HEK293 (cell line): ENCODE results near the gene SUSD2.

Source experiments
- CTCF ChIA-PET: fragments of 350-600 bp; formaldehyde crosslinking; extraction: SDS; loops from one replicate; lab custom pipeline; 2021; ENCODE audit warnings: antibody characterized with exemption; lab: Yijun Ruan, JAX
- POLR2A ChIA-PET: fragments of 300-600 bp; formaldehyde crosslinking; extraction: SDS; loops from one replicate; lab custom pipeline; 2020; ENCODE audit warnings: antibody characterized with exemption, inconsistent platforms; lab: Yijun Ruan, JAX
- H3K27ac ChIP-seq: fragments of 200-500 bp; sonication (Bioruptor generic); 2 replicates; pipeline ENCODE4 v1.5.1; 2014; ENCODE audit warnings: low read depth, low read length, control low read depth, inconsistent platforms; ENCODE audit errors: extremely low read depth
- H3K36me3 ChIP-seq, 2 experiments: fragments of 200-500 bp in 1 of 2; sonication (Bioruptor generic) in 1 of 2; 1 replicate in 1 of 2; 2 replicates in 1 of 2; pipeline ENCODE4 v1.5.1; 2014 to 2017; ENCODE audit warnings: inconsistent platforms in 2 of 2, low read length in 2 of 2; ENCODE audit not compliant: control insufficient read depth in 2 of 2, insufficient read depth in 1 of 2
- H3K4me1 ChIP-seq: fragments of 200-500 bp; sonication (Bioruptor generic); 2 replicates; pipeline ENCODE4 v1.5.1; 2014; ENCODE audit warnings: mild to moderate bottlenecking, low read length, inconsistent platforms; ENCODE audit not compliant: control insufficient read depth, insufficient read depth
- H3K4me3 ChIP-seq: 2 replicates; pipeline ENCODE4 v1.5.1; 2011; ENCODE audit warnings: low read depth, mild to moderate bottlenecking, control low read depth, low read length, moderate library complexity
- H3K9me3 ChIP-seq: fragments of 200-500 bp; sonication (Bioruptor generic); 2 replicates; pipeline ENCODE4 v1.5.1; 2014; ENCODE audit warnings: low read depth, low read length, inconsistent platforms; ENCODE audit not compliant: control insufficient read depth, insufficient read depth
- GLIS1 ChIP-seq: fragments of 450-650 bp; formaldehyde crosslinking; IDR thresholded peaks from 2 replicates; pipeline ENCODE4 v1.5.1; 2016; ENCODE audit warnings: missing biosample characterization, missing genetic modification characterization
- MEIS1 ChIP-seq: sonication (generic); formaldehyde crosslinking; IDR thresholded peaks from 2 replicates; pipeline ENCODE4 v1.8.1; 2022; ENCODE audit warnings: missing genetic modification reagents, mild to moderate bottlenecking, borderline replicate concordance
- SALL2 ChIP-seq: fragments of 450-650 bp; formaldehyde crosslinking; IDR thresholded peaks from 2 replicates; pipeline ENCODE4 v1.5.0; 2017; ENCODE audit warnings: missing biosample characterization, mild to moderate bottlenecking, missing genetic modification characterization, borderline replicate concordance
- TCF7L2 ChIP-seq: IDR thresholded peaks from 2 replicates; pipeline ENCODE4 v1.6.1; 2011; ENCODE audit warnings: low read depth, mild to moderate bottlenecking, inconsistent platforms, low read length, moderate library complexity, borderline replicate concordance
- ZBTB20 ChIP-seq: fragments of 450-650 bp; formaldehyde crosslinking; IDR thresholded peaks from 2 replicates; pipeline ENCODE4 v1.5.1; 2016; ENCODE audit warnings: missing biosample characterization, missing genetic modification characterization
- ZNF133 ChIP-seq: fragments of 450-650 bp; formaldehyde crosslinking; IDR thresholded peaks from 2 replicates; pipeline ENCODE4 v1.5.1; 2016; ENCODE audit warnings: missing biosample characterization, missing genetic modification characterization
- ZNF184 ChIP-seq: fragments of 450-650 bp; IDR thresholded peaks from 2 replicates; pipeline ENCODE4 v1.5.1; 2018; ENCODE audit warnings: missing biosample characterization, mild to moderate bottlenecking, missing genetic modification characterization
- ZNF24 ChIP-seq: fragments of 450-650 bp; formaldehyde crosslinking; IDR thresholded peaks from 2 replicates; pipeline ENCODE4 v1.5.1; 2016; ENCODE audit warnings: missing biosample characterization, missing genetic modification characterization
- ZNF274 ChIP-seq, 2 experiments: fragments of 200-500 bp in 1 of 2; fragments of 450-650 bp in 1 of 2; sonication (Bioruptor generic) in 1 of 2; formaldehyde crosslinking in 1 of 2; IDR thresholded peaks; 2 replicates each; pipeline versions ENCODE4 v1.5.1 to v1.6.1; 2014 to 2016; ENCODE audit warnings: borderline replicate concordance in 1 of 2, inconsistent platforms in 1 of 2, low read length in 1 of 2, missing biosample characterization in 1 of 2, missing genetic modification characterization in 1 of 2
- ZNF37A ChIP-seq: fragments of 450-650 bp; IDR thresholded peaks from 2 replicates; pipeline ENCODE4 v1.5.1; 2018; ENCODE audit warnings: missing biosample characterization, missing genetic modification characterization
- ZNF391 ChIP-seq: fragments of 450-650 bp; formaldehyde crosslinking; IDR thresholded peaks from 2 replicates; pipeline ENCODE4 v1.5.1; 2016; ENCODE audit warnings: low read depth, missing biosample characterization, missing genetic modification characterization, borderline replicate concordance
- ZNF423 ChIP-seq: fragments of 450-650 bp; formaldehyde crosslinking; IDR thresholded peaks from 2 replicates; pipeline ENCODE4 v1.5.1; 2016; ENCODE audit warnings: missing biosample characterization, missing genetic modification characterization
- ZNF624 ChIP-seq: fragments of 450-650 bp; formaldehyde crosslinking; IDR thresholded peaks from 2 replicates; pipeline ENCODE4 v1.5.1; 2017; ENCODE audit warnings: missing biosample characterization, missing genetic modification characterization
- TF ChIP-seq, protein P1 (sequence below): fragments of 450-650 bp; formaldehyde crosslinking; IDR thresholded peaks from 2 replicates; pipeline ENCODE4 v1.5.1; 2016; ENCODE audit warnings: missing biosample characterization, missing genetic modification characterization
- TF ChIP-seq, protein P2 (sequence below): fragments of 450-650 bp; formaldehyde crosslinking; IDR thresholded peaks from 2 replicates; pipeline ENCODE4 v1.5.1; 2016; ENCODE audit warnings: missing biosample characterization, missing genetic modification characterization, borderline replicate concordance
- TF ChIP-seq, protein P3 (sequence below): fragments of 450-650 bp; formaldehyde crosslinking; IDR thresholded peaks from 2 replicates; pipeline ENCODE4 v1.5.1; 2016; ENCODE audit warnings: missing biosample characterization, missing genetic modification characterization
- TF ChIP-seq, protein P4 (sequence below): IDR thresholded peaks from 2 replicates; pipeline ENCODE4 v1.6.1; 2011; ENCODE audit warnings: mild to moderate bottlenecking, low read depth, low read length, borderline replicate concordance
- TF ChIP-seq, protein P5 (sequence below): fragments of 450-650 bp; formaldehyde crosslinking; IDR thresholded peaks from 2 replicates; pipeline ENCODE4 v1.5.1; 2016; ENCODE audit warnings: missing biosample characterization, missing genetic modification characterization
- TF ChIP-seq, protein P6 (sequence below): fragments of 450-650 bp; formaldehyde crosslinking; IDR thresholded peaks from 2 replicates; pipeline ENCODE4 v1.5.1; 2016; ENCODE audit warnings: missing biosample characterization, missing genetic modification characterization
- TF ChIP-seq, protein P7 (sequence below): fragments of 450-650 bp; formaldehyde crosslinking; optimal IDR thresholded peaks from 2 replicates; pipeline ENCODE3; 2016; ENCODE audit warnings: missing biosample characterization, mild to moderate bottlenecking, missing genetic modification characterization

The SUSD2 gene

DNA sequence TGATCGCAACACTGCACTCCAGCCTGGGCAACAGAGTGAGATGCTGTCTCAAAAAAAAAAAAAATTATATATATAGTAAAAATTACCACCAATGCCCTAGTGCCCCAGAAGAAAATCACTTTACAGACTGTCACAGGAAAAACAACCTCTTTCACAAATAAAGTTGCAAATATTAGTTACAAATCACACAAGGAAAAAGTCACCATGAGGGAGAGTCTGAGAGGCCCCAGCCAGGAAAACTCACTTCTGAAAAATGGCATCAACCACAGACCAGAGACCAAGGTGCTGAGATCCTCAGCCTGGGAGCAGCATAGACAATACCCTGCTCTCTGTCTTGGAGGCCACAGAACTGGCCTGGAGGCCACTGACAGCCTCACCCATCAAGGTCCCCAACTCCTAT, 43.2 kb downstream of the SUSD2 start (continued):
- TF ChIP-seq, protein P1, sequence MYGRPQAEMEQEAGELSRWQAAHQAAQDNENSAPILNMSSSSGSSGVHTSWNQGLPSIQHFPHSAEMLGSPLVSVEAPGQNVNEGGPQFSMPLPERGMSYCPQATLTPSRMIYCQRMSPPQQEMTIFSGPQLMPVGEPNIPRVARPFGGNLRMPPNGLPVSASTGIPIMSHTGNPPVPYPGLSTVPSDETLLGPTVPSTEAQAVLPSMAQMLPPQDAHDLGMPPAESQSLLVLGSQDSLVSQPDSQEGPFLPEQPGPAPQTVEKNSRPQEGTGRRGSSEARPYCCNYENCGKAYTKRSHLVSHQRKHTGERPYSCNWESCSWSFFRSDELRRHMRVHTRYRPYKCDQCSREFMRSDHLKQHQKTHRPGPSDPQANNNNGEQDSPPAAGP (tag by site-specific recombination) = no peak
- TF ChIP-seq, protein P2, sequence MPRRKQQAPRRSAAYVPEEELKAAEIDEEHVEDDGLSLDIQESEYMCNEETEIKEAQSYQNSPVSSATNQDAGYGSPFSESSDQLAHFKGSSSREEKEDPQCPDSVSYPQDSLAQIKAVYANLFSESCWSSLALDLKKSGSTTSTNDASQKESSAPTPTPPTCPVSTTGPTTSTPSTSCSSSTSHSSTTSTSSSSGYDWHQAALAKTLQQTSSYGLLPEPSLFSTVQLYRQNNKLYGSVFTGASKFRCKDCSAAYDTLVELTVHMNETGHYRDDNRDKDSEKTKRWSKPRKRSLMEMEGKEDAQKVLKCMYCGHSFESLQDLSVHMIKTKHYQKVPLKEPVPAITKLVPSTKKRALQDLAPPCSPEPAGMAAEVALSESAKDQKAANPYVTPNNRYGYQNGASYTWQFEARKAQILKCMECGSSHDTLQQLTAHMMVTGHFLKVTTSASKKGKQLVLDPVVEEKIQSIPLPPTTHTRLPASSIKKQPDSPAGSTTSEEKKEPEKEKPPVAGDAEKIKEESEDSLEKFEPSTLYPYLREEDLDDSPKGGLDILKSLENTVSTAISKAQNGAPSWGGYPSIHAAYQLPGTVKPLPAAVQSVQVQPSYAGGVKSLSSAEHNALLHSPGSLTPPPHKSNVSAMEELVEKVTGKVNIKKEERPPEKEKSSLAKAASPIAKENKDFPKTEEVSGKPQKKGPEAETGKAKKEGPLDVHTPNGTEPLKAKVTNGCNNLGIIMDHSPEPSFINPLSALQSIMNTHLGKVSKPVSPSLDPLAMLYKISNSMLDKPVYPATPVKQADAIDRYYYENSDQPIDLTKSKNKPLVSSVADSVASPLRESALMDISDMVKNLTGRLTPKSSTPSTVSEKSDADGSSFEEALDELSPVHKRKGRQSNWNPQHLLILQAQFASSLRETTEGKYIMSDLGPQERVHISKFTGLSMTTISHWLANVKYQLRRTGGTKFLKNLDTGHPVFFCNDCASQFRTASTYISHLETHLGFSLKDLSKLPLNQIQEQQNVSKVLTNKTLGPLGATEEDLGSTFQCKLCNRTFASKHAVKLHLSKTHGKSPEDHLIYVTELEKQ = no peak
- TF ChIP-seq SALL2 (tag by site-specific recombination) (no peak), ZNF37A (tag by site-specific recombination) (no peak), MEIS1 (CRISPR knock-in tag) (no peak)

DNA sequence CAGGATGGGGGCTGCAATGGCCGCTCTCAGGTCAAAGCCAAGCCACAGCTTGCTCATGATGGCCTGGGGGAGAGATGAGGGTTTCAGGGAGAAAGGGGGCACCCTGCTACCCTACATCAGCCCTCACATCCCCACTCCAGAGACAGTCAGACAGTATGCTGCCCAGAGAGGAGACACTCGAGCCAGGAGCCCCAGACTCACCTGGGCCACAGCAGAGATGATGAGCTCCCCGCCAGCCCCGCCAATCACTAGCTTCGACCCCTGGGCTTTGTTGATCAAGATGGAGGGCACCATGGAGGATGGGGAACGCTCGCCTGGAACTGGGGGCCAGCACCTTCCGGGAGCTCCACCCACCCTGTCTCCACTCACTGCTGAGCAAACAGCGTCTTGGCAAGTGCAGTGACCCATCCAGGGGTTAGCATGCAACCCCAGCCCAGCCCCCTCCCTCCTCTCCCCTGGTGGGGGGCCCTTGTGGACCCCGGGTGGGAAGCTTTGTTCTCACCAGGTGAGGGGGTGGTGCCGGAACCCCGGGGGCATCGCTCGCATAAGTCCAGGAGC, 43.8 kb downstream of the SUSD2 start:
- Histone ChIP-seq H3K27ac (no peak overlapping the region), H3K4me3 (no peak overlapping the region), H3K36me3 (no peaks in the 10 kb centered on the region), H3K4me1 (no peaks in the 10 kb centered on the region), H3K9me3 (no peaks in the 10 kb centered on the region)
- POLR2A ChIA-PET = no interaction called here
- TF ChIP-seq SALL2 (tag by site-specific recombination) (no peak), ZNF274 (IDR thresholded peaks at IDR 0.05; ENCODE audit: low read length) (no peak), ZNF274 (tag by site-specific recombination; IDR thresholded peaks at IDR 0.05; ENCODE audit: borderline replicate concordance) (no peak), TCF7L2 (no peak), ZNF391 (tag by site-specific recombination) (no peak), ZNF184 (tag by site-specific recombination) (no peak), ZNF133 (tag by site-specific recombination) (no peak), ZNF624 (tag by site-specific recombination) (no peak), ZNF423 (tag by site-specific recombination) (no peak), GLIS1 (no peak), ZBTB20 (no peak), ZNF24 (tag by site-specific recombination) (no peak)
- TF ChIP-seq, protein P3, sequence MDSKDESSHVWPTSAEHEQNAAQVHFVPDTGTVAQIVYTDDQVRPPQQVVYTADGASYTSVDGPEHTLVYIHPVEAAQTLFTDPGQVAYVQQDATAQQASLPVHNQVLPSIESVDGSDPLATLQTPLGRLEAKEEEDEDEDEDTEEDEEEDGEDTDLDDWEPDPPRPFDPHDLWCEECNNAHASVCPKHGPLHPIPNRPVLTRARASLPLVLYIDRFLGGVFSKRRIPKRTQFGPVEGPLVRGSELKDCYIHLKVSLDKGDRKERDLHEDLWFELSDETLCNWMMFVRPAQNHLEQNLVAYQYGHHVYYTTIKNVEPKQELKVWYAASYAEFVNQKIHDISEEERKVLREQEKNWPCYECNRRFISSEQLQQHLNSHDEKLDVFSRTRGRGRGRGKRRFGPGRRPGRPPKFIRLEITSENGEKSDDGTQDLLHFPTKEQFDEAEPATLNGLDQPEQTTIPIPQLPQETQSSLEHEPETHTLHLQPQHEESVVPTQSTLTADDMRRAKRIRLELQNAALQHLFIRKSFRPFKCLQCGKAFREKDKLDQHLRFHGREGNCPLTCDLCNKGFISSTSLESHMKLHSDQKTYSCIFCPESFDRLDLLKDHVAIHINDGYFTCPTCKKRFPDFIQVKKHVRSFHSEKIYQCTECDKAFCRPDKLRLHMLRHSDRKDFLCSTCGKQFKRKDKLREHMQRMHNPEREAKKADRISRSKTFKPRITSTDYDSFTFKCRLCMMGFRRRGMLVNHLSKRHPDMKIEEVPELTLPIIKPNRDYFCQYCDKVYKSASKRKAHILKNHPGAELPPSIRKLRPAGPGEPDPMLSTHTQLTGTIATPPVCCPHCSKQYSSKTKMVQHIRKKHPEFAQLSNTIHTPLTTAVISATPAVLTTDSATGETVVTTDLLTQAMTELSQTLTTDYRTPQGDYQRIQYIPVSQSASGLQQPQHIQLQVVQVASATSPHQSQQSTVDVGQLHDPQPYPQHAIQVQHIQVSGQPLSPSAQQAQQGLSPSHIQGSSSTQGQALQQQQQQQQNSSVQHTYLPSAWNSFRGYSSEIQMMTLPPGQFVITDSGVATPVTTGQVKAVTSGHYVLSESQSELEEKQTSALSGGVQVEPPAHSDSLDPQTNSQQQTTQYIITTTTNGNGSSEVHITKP = no peak
- TF ChIP-seq, protein P4, sequence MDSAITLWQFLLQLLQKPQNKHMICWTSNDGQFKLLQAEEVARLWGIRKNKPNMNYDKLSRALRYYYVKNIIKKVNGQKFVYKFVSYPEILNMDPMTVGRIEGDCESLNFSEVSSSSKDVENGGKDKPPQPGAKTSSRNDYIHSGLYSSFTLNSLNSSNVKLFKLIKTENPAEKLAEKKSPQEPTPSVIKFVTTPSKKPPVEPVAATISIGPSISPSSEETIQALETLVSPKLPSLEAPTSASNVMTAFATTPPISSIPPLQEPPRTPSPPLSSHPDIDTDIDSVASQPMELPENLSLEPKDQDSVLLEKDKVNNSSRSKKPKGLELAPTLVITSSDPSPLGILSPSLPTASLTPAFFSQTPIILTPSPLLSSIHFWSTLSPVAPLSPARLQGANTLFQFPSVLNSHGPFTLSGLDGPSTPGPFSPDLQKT = no peak
- TF ChIP-seq, protein P5, sequence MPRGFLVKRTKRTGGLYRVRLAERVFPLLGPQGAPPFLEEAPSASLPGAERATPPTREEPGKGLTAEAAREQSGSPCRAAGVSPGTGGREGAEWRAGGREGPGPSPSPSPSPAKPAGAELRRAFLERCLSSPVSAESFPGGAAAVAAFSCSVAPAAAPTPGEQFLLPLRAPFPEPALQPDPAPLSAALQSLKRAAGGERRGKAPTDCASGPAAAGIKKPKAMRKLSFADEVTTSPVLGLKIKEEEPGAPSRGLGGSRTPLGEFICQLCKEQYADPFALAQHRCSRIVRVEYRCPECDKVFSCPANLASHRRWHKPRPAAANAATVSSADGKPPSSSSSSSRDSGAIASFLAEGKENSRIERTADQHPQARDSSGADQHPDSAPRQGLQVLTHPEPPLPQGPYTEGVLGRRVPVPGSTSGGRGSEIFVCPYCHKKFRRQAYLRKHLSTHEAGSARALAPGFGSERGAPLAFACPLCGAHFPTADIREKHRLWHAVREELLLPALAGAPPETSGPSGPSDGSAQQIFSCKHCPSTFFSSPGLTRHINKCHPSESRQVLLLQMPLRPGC (tag by site-specific recombination) = no peak
- TF ChIP-seq, protein P6, sequence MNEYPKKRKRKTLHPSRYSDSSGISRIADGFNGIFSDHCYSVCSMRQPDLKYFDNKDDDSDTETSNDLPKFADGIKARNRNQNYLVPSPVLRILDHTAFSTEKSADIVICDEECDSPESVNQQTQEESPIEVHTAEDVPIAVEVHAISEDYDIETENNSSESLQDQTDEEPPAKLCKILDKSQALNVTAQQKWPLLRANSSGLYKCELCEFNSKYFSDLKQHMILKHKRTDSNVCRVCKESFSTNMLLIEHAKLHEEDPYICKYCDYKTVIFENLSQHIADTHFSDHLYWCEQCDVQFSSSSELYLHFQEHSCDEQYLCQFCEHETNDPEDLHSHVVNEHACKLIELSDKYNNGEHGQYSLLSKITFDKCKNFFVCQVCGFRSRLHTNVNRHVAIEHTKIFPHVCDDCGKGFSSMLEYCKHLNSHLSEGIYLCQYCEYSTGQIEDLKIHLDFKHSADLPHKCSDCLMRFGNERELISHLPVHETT (tag by site-specific recombination) = no peak
- TF ChIP-seq, protein P7, sequence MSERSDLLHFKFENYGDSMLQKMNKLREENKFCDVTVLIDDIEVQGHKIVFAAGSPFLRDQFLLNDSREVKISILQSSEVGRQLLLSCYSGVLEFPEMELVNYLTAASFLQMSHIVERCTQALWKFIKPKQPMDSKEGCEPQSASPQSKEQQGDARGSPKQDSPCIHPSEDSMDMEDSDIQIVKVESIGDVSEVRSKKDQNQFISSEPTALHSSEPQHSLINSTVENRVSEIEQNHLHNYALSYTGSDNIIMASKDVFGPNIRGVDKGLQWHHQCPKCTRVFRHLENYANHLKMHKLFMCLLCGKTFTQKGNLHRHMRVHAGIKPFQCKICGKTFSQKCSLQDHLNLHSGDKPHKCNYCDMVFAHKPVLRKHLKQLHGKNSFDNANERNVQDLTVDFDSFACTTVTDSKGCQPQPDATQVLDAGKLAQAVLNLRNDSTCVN (tag by site-specific recombination) = no peak
- CTCF ChIA-PET = interaction anchor here (1.2 kb wide), 1 partner anchor 18 kb away, joined by 3 read pairs; no protein-coding TSS in a partner anchor
